NCI-H2196 (cell line): Measurements from ENCODE around the gene ZW10.
"Not testable (repeated sequence)": the region's sequence is repeated elsewhere in the genome, so short reads cannot be mapped to it uniquely, and the experiment has no call there.

ENCODE experiments used
- DNase-seq: peaks from one replicate; lab custom pipeline; 2025; ENCODE audit not compliant: unreplicated experiment; lab: John Stamatoyannopoulos, UW

Gene ZW10

GRCh38 chr11:113760241-113760640 is 13.3 kb downstream of the ZW10 start:
- no peak for DNase-seq

- DNase-seq: no peak
Measured at GRCh38 chr11:113752932-113753331, 20.6 kb downstream of the ZW10 start.

- no peak for DNase-seq
Measured at GRCh38 chr11:113736323-113736722, 37.2 kb downstream of the ZW10 start.

GRCh38 chr11:113732092-113732491 is 41.4 kb downstream of the ZW10 start:
- DNase-seq: no peak

GRCh38 chr11:113730887-113731726 is 42.4 kb downstream of the ZW10 start:
- peak; percentile 64 for DNase-seq

- DNase-seq: no peak
Measured at GRCh38 chr11:113729456-113729855, 44.0 kb downstream of the ZW10 start.

GRCh38 chr11:113728814-113729213 is 44.7 kb downstream of the ZW10 start:
- no peak for DNase-seq

GRCh38 chr11:113725913-113726312 is 47.6 kb downstream of the ZW10 start:
- DNase-seq: no peak

- no peak for DNase-seq
Measured at GRCh38 chr11:113725407-113725806, 48.1 kb downstream of the ZW10 start.

- no peak for DNase-seq
Measured at GRCh38 chr11:113724778-113725177, 48.7 kb downstream of the ZW10 start.

- DNase-seq: no peak
Measured at GRCh38 chr11:113723787-113724186, 49.7 kb downstream of the ZW10 start.

GRCh38 chr11:113722934-113723333 is 50.6 kb downstream of the ZW10 start:
- no peak for DNase-seq

GRCh38 chr11:113722221-113722620 is 51.3 kb downstream of the ZW10 start:
- no peak for DNase-seq

GRCh38 chr11:113721462-113722066 is 51.9 kb downstream of the ZW10 start:
- DNase-seq: no peak

GRCh38 chr11:113720478-113720877 is 53.0 kb downstream of the ZW10 start:
- not testable (repeated sequence) for DNase-seq

- no peak for DNase-seq
Measured at GRCh38 chr11:113715882-113716625, 57.4 kb downstream of the ZW10 start.

- DNase-seq: no peak
Measured at GRCh38 chr11:113715273-113715672, 58.2 kb downstream of the ZW10 start.

GRCh38 chr11:113710989-113711388 is 62.5 kb downstream of the ZW10 start:
- DNase-seq: no peak

GRCh38 chr11:113705871-113706655 is 67.4 kb downstream of the ZW10 start, which contains the start of gene TMPRSS5:
Gene TMPRSS5 (minus strand): TSS chr11:113706308. CDS start chr11:113706224, 84 bp downstream.
- no peak for DNase-seq

- DNase-seq: not testable (repeated sequence)
Measured at GRCh38 chr11:113703551-113703950, 69.9 kb downstream of the ZW10 start.

- no peak for DNase-seq
Measured at GRCh38 chr11:113701491-113701890, 72.0 kb downstream of the ZW10 start.
